H4 (cell line): ENCODE measurements around the gene STAM. TPM values are rescaled to one million over a fixed set of nuclear protein-coding genes. Genes with fewer than 3 reads are reported as not detected.
"Not testable (repeated sequence)": the region's sequence is repeated elsewhere in the genome, so short reads cannot be mapped to it uniquely, and the experiment has no call there.

Experiments used
- DNase-seq: peaks from one replicate; pipeline ENCODE4 v3.0.0-alpha.2; 2015; ENCODE audit warnings: low spot score
- total RNA-seq: library from RNA; depleted of rRNA; stranded (reverse); fragments of >200 nt; shearing (Covaris generic); gene quantifications from 2 replicates; pipeline ENCODE4 v1.2.3, GENCODE V29; 2014

Gene STAM
- total RNA-seq, 1 experiment from 2014 or later = 15.3 TPM

GRCh38 chr10:17675638-17676037, 31.7 kb downstream of the STAM start:
- no peak for DNase-seq

GRCh38 chr10:17676919-17677318, 33.0 kb downstream of the STAM start:
- no peak for DNase-seq

GRCh38 chr10:17682236-17682946, 38.4 kb downstream of the STAM start:
- DNase-seq = no peak

GRCh38 chr10:17683541-17683940, 39.6 kb downstream of the STAM start:
- no peak for DNase-seq

GRCh38 chr10:17684537-17684936, 40.6 kb downstream of the STAM start:
- no peak for DNase-seq

GRCh38 chr10:17685233-17685840, 41.4 kb downstream of the STAM start:
- DNase-seq = no peak

GRCh38 chr10:17687117-17687831, 43.3 kb downstream of the STAM start:
- DNase-seq = no peak

GRCh38 chr10:17689137-17689536, 45.2 kb downstream of the STAM start:
- DNase-seq = no peak

- DNase-seq = no peak
These were observed 49.1 kb downstream of the STAM start for GRCh38 chr10:17693009-17693408.

- no peak for DNase-seq
These were observed 54.7 kb downstream of the STAM start for GRCh38 chr10:17698696-17699095.

- no peak for DNase-seq
These were observed 57.4 kb downstream of the STAM start for GRCh38 chr10:17701301-17701700.

GRCh38 chr10:17703706-17704105, 59.8 kb downstream of the STAM start:
- no peak for DNase-seq

- DNase-seq = no peak
These were observed 64.9 kb downstream of the STAM start for GRCh38 chr10:17708821-17709220.

GRCh38 chr10:17709492-17709891, 65.5 kb downstream of the STAM start:
- no peak for DNase-seq

- no peak for DNase-seq
These were observed 66.2 kb downstream of the STAM start for GRCh38 chr10:17710181-17710580.

- DNase-seq = no peak
These were observed 68.1 kb downstream of the STAM start for GRCh38 chr10:17712053-17712452.

GRCh38 chr10:17712717-17713471, 68.9 kb downstream of the STAM start:
- no peak for DNase-seq

- no peak for DNase-seq
These were observed 69.8 kb downstream of the STAM start for GRCh38 chr10:17713758-17714157.

- DNase-seq = no peak
These were observed 72.2 kb downstream of the STAM start for GRCh38 chr10:17716161-17716560.

- DNase-seq = not testable (repeated sequence)
These were observed 78.5 kb downstream of the STAM start for GRCh38 chr10:17722317-17723014.

GRCh38 chr10:17725703-17726102, 81.8 kb downstream of the STAM start:
- DNase-seq = no peak

- DNase-seq = no peak
These were observed 85.7 kb downstream of the STAM start for GRCh38 chr10:17729630-17730029.
